Vagina (tissue), 2 donors: Measurements from ENCODE around the gene SLC26A11.

ENCODE experiments used
- CTCF ChIP-seq, 3 experiments: fragments of 450-650 bp in 2 of 3; fragments of 200-600 bp in 1 of 3; sonication (generic) in 1 of 3; IDR thresholded peaks; one replicate each; pipeline ENCODE4 v1.5.1; 2017 to 2019; ENCODE audit warnings: antibody characterized with exemption in 3 of 3, mild to moderate bottlenecking in 2 of 3, moderate library complexity in 2 of 3
- POLR2A ChIP-seq, 2 donors: fragments of 450-650 bp; IDR thresholded peaks; one replicate each; pipeline ENCODE4 v1.6.1; 2017; ENCODE audit warnings: antibody characterized with exemption in 2 of 2, mild to moderate bottlenecking in 2 of 2, moderate library complexity in 2 of 2
- POLR2AphosphoS5 ChIP-seq, 2 donors: sonication (generic); formaldehyde crosslinking; IDR thresholded peaks; one replicate each; pipeline ENCODE4 v1.9.0; 2017; ENCODE audit warnings: antibody characterized with exemption in 2 of 2, mild to moderate bottlenecking in 2 of 2, low read depth in 1 of 2; ENCODE audit not compliant: insufficient read depth in 1 of 2

- TF ChIP-seq CTCF (IDR thresholded peaks at IDR 0.05), result no peak
- TF ChIP-seq POLR2A (IDR thresholded peaks at IDR 0.05), result no peak
- TF ChIP-seq POLR2AphosphoS5 (IDR thresholded peaks at IDR 0.05; ENCODE audit: insufficient read depth in 1 of 2, low read depth in 1 of 2), result peak in 1 of 2 donors; percentile 50
Measured at GRCh38 chr17:80220736-80221215, 549 bp downstream of the SLC26A11 start.
